GM10266 (cell line): Measurements from ENCODE around the gene ADCY9.

Experiments
- DNase-seq: peaks from one replicate; pipeline ENCODE4 v3.0.0; 2012; ENCODE audit errors: extremely low spot score
- CTCF ChIP-seq: IDR thresholded peaks from 2 replicates; pipeline ENCODE4 v1.5.1; 2012; ENCODE audit warnings: mild to moderate bottlenecking, low read depth; ENCODE audit not compliant: control insufficient read depth, insufficient read depth; ENCODE audit errors: missing control alignments

The ADCY9 gene

GRCh38 chr16:4087099-4087885 is 28.9 kb downstream of the ADCY9 start:
- DNase-seq = no peak
- TF ChIP-seq CTCF = no peak

GRCh38 chr16:4086153-4086552 is 30.1 kb downstream of the ADCY9 start:
- no peak for TF ChIP-seq CTCF
- DNase-seq = no peak

GRCh38 chr16:4085405-4085970 is 30.8 kb downstream of the ADCY9 start:
- no peak for DNase-seq
- TF ChIP-seq CTCF = no peak

- no peak for DNase-seq
- TF ChIP-seq CTCF = no peak
Measured at GRCh38 chr16:4083347-4083870, 32.8 kb downstream of the ADCY9 start.

GRCh38 chr16:4082474-4083044 is 33.7 kb downstream of the ADCY9 start:
- no peak for TF ChIP-seq CTCF
- no peak for DNase-seq

GRCh38 chr16:4081521-4082021 is 34.7 kb downstream of the ADCY9 start:
- DNase-seq = no peak
- no peak for TF ChIP-seq CTCF

- no peak for TF ChIP-seq CTCF
- no peak for DNase-seq
Measured at GRCh38 chr16:4081047-4081446, 35.2 kb downstream of the ADCY9 start.
